Stimulated activated CD8-positive, alpha-beta memory T cell treated with anti-CD3 and anti-CD28 coated beads, Interleukin-15, amount 100 ng/mL, for 24 hours (primary cell): ENCODE data around the gene METRN.

ENCODE experiments used
- DNase-seq: peaks from one replicate; pipeline ENCODE4 v3.0.0-alpha.2; 2020; ENCODE audit warnings: low read depth

Gene METRN

GRCh38 chr16:677316-678190 lies 37.4 kb upstream of the METRN start:
- DNase-seq: no peak

DNA sequence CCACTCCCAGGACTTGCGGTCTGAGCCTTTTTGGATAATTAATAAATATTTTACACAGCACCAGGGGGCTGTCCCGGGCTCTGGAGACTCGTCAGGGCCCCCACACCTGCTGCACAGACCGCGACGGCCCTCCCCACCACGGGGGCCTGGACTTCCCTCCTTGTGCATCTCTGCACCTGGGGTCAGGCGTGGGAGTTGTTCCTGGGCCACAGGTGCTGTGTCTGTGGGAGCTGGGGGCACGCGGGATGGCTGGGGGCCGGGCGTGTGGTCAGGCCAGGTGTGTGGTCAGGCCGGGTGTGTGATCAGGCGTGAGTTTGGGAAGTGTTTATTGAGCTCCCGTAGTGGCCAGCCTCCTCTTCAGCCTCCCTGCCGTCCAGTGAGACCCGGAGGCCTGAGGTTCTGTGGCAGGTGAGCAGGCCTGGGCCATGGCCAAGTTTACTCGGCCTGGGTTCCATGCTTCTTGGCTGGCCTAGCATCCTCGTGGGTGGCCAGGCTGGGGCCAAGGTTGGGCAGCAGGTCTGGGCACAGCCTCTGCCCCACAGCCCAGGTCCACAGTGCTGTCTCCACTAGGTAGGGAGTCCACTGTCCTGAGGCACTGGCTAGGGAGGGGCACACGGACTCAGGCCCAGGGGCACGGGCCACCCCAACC lies 36.6 kb upstream of the METRN start:
- DNase-seq: no peak

- DNase-seq: no peak
Observed at GRCh38 chr16:678858-679813, 35.8 kb upstream of the METRN start.

DNA sequence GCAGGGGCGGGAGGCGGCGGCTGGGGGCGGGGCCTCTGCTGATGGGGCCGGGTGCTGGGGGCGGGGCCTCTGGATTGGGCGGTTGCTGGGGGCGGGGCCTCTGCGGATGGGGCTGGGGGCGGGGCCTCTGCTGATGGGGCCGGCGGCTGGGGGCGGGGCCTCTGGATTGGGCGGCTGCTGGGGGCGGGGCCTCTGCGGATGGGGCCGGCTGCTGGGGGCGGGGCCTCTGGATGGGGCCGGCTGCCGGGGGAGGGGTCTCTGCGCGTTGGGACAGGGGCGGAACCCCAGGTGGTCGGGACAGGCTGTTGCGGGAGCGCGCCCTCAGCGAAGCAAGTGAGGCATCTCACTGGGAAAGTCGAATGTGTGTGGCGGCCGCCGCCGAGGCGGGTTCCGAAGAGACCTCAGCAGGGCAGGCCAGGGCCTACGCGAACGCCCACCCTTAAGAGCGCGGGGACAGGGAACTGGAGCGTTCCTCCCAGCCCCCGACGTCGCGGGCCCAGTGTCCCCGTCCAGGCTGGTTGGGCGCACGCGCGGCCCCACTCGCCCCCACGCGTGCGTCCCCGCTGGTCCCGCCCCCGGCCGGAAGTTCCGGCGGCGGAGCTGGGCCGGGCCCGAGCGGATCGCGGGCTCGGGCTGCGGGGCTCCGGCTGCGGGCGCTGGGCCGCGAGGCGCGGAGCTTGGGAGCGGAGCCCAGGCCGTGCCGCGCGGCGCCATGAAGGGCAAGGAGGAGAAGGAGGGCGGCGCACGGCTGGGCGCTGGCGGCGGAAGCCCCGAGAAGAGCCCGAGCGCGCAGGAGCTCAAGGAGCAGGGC lies 34.9 kb upstream of the METRN start, which contains the start of gene STUB1:
Gene STUB1, plus strand, starts transcription at position 597 of the 811 bp plus-strand sequence. Its CDS starts 116 bp downstream, at position 713.
- DNase-seq: peak; percentile 83

DNA sequence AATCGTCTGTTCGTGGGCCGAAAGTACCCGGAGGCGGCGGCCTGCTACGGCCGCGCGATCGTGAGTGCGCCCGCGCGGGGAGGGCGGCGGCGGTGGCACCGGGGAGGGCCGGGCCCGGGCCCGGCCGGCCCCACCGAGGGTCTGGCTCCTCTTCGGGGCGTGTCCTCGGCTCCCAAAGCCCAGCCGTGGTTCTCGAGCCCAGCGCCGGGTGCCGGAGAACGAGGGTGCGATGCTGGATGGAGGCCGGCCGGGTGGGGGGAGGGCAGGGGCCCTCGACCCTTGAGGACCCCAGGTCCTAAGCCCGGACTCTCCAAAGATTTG lies 34.3 kb upstream of the METRN start:
- DNase-seq: no peak

DNA sequence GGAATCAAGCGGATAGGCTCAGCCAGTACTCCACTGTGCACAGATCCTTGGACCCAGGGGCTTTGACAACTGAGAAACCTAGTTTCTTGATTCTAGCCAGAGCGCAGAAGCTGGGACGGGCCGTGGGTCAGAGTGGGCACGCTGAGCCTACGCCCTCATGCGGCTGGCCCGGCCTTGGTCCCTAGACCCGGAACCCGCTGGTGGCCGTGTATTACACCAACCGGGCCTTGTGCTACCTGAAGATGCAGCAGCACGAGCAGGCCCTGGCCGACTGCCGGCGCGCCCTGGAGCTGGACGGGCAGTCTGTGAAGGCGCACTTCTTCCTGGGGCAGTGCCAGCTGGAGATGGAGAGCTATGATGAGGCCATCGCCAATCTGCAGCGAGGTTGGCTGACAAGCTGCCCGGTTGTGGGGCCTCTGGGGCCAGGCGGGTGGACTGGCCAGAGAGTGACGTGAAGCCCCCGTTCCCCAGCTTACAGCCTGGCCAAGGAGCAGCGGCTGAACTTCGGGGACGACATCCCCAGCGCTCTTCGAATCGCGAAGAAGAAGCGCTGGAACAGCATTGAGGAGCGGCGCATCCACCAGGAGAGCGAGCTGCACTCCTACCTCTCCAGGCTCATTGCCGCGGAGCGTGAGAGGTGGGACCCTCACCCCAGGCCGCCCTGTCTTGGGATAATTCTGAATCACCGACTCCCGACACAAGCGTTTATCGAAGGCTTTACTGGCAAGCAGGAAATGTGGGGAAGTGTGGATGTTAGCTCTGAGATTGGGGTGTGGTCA lies 33.8 kb upstream of the METRN start:
- DNase-seq: no peak

GRCh38 chr16:681746-682427 lies 33.0 kb upstream of the METRN start:
- no peak for DNase-seq

DNA sequence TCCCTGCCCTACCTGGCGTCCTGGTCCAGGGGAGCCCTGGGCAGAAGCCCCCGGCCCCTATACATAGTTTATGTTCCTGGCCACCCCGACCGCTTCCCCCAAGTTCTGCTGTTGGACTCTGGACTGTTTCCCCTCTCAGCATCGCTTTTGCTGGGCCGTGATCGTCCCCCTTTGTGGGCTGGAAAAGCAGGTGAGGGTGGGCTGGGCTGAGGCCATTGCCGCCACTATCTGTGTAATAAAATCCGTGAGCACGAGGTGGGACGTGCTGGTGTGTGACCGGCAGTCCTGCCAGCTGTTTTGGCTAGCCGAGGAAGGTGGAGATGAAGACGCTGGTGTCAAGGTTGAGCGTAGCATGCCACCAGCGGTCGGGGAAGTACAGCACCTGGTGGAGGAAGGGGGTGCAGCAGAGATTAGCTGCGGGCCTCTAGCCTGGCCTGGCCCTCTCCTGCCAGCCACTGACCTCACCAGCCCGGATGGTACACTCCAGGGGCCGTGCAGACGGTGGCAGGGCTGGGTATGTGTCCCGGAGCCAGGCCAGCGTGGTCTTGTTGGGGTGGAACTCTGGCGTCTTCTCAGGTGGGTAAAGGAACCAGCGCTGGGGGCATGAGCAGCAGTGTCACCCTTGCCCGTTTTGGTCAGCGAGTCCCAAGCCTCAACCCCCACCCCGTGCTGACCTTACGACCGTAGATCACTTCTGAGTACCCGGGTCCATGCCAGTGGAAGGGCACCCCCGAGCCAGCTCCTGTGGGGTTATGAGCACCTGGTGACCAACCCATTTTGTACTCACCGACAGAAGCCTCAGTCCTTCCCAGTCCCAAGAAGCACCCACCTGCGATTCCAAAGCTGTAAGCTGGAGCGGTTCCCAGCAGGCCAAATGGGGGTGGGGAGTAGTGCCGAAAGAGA lies 32.2 kb upstream of the METRN start:
- no peak for DNase-seq

GRCh38 chr16:683396-684070 lies 31.4 kb upstream of the METRN start:
- DNase-seq: no peak

DNA sequence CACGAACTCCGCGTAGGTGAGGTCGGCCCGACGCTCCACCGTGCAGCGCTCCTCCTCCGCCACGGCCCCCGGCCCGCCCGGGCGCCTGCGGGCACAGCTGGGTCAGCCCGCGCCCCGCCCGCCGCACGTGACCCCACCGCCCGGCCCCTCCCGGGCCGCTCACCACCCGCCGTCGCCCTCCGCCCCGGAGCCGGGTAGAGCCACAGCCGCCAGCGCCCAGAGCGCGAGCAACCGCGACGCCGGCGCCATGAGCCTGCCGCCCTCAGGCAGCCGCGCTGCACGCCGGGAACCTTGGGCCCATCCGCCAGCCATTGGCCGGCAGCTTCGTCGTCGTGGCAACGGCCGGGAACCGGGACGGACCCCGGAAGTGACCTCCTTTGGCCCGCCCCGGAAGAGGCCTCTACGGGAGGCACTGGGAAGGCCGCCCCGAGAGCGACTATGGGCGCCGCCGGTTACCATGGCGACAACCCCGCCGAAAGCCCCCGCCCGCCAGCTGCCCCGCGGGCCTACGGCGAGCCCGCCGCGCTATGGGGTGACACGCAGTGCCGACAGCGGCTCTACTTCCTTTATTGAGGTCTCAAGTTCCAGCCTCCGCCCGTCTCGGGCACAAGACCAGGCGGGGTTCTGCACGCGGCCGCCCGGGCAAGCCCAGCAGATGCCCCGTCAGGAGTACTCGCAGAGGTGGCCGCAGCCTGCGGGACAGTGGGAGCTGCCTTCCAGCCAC lies 30.7 kb upstream of the METRN start, which contains the start of gene JMJD8:
Gene JMJD8, minus strand, starts transcription at position 264 of the 724 bp plus-strand sequence. Its CDS starts 15 bp downstream, at position 249.
- peak; percentile 95 for DNase-seq

DNA sequence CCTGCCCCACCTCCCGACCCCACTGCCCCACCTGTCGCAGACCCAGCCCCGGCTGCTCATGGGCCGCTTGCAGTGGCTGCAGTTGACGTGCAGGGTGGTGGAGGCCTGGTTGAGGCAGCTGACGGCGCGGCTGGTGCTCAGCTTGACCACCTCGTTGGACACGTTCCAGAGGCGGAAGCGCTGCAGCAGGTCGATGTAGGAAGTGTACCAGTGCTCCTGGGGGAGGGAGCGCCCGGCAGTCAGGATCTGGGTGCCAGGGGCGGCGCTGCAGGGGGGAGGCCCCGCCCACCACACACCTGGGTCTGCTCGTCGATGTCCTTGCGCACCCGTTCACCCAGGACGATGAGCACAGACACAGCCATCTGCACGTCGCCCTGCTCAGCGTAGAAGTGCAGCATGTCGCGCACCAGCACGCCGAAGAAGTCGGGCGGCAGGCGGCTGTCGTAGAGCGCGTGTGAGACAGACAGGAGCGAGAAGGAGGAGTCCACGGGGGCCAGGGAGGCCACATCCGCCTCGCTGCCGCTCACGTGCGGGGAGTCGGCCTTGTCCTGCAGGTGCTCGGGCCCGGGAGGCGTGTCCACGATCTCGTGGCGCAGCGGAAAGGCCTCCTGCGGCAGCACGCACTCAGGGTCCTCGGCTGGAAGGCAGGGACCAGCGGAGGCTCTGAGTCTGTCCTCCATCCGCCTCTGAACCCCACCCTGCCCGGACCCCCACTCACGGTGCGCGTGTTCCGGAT lies 29.8 kb upstream of the METRN start:
- no peak for DNase-seq

GRCh38 chr16:685967-686366 lies 29.0 kb upstream of the METRN start:
- no peak for DNase-seq

DNA sequence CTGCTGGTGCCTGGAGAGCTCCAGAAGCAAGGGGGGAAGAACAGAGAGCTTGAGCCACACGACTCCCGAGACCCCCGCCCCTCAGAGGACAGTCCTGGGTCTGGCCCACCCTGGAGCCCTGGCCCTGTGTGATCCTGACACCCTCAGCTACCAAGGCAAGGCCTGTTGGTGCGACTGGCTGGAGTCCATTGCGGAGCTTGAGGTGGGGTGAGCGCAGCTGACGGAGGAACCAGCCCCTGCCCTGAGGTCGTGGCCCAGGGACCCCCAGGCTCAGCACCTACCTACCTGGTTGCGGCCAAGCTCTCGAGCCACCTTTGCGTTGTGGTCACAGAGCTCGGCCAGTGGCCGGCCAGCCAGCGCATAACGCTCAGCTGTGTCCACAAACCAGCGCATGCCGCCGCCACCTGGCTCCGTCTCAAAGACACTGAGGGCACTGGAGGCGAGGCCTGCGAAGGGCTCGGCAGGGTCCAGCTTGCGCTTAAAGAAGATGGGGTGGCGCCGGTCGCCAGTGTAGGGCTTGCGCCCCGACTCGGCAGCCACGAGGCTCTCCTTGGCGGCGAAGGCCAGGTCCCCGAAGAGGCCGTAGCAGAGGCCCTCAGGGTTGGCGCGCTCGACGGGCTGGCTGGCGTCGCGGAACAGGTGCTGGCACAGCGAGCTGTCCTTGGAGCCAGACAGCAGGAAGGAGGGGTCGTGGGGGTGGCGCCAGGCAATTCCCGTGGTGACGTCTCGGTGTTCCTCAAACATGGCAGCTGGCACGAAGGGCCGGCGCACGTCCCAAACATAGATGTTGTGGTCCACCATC lies 28.3 kb upstream of the METRN start:
- DNase-seq: no peak

DNA sequence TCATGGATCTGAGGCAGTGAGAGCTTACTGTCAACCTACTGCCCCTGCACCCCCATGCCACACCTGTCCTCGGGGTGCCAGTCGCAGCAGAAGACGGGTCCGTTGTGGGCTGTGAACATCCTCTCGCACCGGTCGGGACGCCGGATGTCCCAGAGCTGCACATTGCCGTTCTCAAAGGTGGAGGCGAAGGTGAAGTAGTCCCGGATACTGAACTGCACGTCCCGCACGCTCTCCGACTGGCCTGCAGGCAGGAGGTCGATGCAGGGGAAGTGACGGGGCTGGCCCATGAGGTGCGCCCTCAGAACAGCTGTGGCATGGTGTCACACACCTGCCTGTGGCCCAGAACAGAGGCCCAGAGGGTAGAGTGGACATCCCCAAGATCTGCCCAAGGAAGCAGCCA lies 27.4 kb upstream of the METRN start:
- DNase-seq: no peak

DNA sequence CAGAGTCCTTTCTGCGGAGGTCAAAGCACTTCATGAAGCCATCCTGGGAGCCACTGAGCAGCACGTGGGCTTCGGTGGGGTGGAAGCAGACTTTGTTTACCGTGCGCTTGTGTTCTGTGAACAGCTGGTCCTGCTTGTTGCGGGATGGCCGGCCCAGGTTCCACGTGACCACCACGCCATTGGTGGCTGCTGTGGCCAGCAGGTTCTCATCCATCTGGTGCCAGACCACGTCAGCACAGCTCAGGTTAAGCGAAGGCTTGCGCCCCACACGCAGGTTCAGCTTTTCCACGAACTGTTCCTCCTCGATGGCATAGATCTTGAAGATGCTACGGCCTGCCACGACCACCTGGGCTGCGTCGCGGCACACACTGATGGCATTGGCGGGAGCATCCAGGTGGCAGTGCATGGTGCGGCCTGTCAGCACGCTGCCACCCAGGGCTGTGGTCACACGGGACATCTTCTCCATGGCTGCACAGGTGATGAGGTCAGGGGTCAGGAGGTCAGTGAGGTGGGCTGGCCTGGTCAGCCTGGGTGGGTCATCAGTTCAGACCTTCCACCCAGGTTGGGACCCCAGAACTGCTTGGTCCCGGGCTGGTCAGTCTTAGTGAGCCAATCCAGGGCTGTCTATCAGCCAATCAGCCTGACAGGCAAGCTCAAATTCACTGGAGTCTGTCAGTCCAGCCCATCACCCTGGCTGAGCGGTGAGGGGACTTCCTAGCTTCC lies 25.6 kb upstream of the METRN start:
- no peak for DNase-seq
